ENCODE measurements around the gene TBC1D5.
"Not testable (repeated sequence)": the region's sequence is repeated elsewhere in the genome, so short reads cannot be mapped to it uniquely, and the experiment has no call there.

TBC1D5 gene, protein sequence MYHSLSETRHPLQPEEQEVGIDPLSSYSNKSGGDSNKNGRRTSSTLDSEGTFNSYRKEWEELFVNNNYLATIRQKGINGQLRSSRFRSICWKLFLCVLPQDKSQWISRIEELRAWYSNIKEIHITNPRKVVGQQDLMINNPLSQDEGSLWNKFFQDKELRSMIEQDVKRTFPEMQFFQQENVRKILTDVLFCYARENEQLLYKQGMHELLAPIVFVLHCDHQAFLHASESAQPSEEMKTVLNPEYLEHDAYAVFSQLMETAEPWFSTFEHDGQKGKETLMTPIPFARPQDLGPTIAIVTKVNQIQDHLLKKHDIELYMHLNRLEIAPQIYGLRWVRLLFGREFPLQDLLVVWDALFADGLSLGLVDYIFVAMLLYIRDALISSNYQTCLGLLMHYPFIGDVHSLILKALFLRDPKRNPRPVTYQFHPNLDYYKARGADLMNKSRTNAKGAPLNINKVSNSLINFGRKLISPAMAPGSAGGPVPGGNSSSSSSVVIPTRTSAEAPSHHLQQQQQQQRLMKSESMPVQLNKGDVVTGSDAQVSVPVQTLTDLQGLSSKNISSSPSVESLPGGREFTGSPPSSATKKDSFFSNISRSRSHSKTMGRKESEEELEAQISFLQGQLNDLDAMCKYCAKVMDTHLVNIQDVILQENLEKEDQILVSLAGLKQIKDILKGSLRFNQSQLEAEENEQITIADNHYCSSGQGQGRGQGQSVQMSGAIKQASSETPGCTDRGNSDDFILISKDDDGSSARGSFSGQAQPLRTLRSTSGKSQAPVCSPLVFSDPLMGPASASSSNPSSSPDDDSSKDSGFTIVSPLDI

DNA sequence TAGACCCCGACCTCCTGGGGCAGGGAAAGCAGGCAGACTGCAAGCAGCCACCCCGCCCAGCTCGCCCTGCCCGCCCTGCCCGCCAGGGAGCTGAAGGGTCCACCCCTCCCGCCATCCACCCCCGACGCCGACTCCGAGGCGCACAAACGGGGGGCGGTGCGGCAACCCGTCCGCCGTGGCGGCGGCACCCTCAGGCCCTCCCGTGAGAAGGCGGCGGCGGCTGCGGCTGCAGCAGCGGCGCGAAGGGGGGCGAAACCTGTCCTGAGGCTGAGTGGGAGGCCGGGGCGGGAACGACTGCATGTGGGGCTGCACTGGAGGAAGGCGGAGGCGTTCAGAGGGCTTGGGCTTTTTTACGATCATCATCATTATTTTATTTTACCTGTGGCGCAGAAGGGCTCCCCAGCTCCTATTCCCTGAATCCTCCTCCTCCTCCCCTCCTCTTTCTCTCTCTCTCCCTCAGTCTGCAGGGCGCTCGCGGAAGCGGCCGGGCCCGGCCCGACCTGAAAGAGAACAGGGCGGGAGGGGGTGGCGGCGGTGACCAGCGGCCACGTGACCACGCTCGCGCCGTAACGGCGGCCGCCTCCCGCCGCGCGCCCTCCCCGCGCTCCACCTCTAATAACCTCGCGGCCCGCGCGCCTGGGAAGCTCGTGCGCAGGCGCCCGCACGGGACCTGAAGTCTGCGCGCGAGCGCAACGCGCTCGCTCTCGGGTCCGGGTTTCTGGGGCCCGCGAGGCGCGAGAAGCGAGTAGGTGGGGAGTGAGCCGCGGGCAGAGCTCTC lies at the start of gene TBC1D5:
Gene TBC1D5, minus strand, starts transcription at position 530 of the 778 bp plus-strand sequence. CDS start 234,061 bp downstream, outside the sequence.
- peak within 1 kb of the TSS; percentile 95 for H3K27ac ChIP-seq
- TF ChIP-seq ZFX (IDR thresholded peaks at IDR 0.05): peak; percentile 83
- TF ChIP-seq CTCF (conservative IDR thresholded peaks at IDR 0.05): no peak

DNA sequence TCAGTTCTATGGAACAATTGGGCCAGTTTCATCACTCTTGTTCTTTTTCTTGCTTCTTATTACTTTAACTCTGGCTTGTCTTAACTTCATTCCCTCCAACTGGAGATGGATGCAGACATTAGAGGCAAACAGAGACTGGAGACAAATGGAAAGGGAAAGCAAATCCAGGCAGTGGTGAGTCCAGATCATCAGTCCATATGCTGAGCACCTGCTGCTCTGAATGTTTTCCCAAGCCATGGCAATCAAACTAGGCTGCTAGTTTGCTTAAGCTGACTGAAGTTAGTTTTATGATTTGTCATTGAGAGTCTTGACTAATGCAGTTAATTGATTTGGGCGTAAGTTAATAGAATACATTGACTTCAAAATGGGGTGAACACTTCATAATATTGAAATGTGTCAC lies 41.0 kb upstream of the TBC1D5 start:
- TF ChIP-seq ZFX (IDR thresholded peaks at IDR 0.05) (no peak), CTCF (conservative IDR thresholded peaks at IDR 0.05) (no peak)
- no peak overlapping the region for H3K27ac ChIP-seq

DNA sequence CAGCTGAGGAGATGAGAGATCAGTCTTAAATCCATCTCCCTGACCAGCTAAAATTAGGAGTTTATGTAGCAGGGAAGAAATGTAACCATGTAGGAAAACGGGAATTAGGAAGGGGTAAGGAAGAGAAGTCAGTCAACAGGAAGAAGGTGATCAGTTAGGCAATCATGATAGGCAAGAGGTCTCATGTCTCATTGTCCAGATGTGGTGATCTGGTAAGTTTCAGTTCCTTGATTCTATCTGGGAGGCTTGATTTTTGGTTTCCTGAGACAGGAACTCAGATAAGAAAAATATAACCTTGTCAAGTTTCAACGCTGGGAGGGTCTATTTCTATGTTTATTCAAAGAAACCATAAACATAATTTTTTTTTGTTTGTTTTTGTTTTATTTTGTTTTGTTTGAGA lies 40.3 kb upstream of the TBC1D5 start:
- TF ChIP-seq CTCF (conservative IDR thresholded peaks at IDR 0.05) (no peak), ZFX (IDR thresholded peaks at IDR 0.05) (no peak)
- no peak overlapping the region for H3K27ac ChIP-seq

DNA sequence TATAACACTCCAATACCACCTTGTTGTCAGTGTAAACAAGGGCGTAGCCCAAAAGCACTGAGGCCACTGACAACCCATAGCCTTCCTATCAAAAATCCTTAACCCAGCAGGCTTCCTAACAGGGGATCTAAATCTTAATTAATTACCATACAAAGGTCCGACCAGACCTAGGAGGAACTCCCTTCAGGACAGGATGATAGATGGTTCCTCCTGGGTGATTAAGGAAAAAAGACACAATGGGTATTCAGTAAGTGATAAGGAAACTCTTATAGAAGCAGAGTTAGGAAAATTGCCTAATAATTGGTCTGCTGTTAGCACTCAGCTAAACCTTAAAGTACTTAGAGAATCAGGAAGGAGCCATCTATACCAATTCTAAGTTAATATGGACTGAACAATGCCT lies 37.9 kb upstream of the TBC1D5 start:
- H3K27ac ChIP-seq: not testable (repeated sequence)

- H3K27ac ChIP-seq: not testable (repeated sequence)
These were observed 37.1 kb upstream of the TBC1D5 start for GRCh38 chr3:17779304-17780250.

DNA sequence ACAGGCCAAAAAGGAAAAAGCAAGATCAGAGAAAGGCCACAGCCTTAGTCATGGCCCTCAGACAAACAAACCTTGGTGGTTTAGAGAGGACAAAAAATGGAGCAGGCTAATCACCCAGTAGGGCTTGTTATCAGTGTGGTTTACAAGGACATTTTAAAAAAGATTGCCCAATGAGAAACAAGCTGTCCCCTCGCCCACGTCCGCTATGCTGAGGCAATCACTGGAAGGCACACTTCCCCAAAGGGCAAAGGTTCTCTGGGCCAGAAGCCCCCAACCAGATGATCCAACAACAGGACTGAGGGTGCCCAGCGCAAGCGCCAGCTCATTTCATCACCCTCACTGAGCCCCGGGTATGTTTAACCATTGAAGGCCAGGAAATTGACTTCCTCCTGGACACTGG lies 34.9 kb upstream of the TBC1D5 start:
- not testable (repeated sequence) for H3K27ac ChIP-seq

- TF ChIP-seq CTCF (conservative IDR thresholded peaks at IDR 0.05) (no peak), ZFX (IDR thresholded peaks at IDR 0.05) (no peak)
- H3K27ac ChIP-seq: no peak overlapping the region
These were observed 32.6 kb upstream of the TBC1D5 start for GRCh38 chr3:17775073-17775472.

DNA sequence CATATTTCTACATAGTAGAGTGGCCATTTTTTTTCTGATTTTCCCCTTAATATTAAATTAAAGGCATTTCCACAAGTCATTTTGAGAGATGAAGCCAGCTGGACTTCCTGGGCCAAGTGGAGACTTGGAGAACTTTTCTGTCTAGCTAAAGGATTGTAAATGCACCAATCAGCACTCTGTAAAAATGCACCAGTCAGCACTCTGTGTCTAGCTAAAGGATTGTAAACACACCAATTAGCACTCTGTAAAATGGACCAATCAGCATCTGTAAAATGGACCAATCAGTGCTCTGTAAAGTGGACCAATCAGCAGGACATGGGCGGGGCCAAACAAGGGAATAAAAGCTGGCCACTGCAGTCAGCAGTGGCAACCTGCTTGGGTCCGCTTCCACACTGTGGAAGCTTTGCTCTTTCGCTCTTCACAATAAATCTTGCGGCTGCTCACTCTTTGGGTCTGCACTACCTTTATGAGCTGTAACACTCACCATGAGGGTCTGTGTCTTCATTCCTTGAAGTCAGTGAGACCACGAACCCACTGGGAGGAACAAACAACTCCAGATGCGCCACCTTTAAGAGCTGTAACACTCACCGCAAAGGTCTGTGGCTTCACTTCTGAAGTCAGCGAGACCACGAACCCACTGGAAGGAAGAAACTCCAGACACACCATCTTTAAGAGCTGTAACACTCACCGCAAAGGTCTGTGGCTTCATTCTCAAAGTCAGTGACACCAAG lies 31.9 kb upstream of the TBC1D5 start:
- H3K27ac ChIP-seq: not testable (repeated sequence)
